ENCODE measurements around the gene RNF220. TPM values are rescaled to one million over a fixed set of nuclear protein-coding genes. Genes with fewer than 3 reads are reported as not detected.

The RNF220 gene
- total RNA-seq, 1 experiment from 2014 or later = 128 TPM

GRCh38 chr1:44375547-44375946 lies 29.5 kb upstream of the RNF220 start:
- Mint-ChIP-seq H3K36me3 (no peaks in the 10 kb centered on the region), H3K9me3 (no peaks in the 10 kb centered on the region), H3K4me1 (peaks cover 15% of the 10 kb centered on the region), H3K27ac (no peak overlapping the region), H3K4me3 (no peak overlapping the region), H3K27me3 (ENCODE audit: low read depth) (peaks cover 5% of the 10 kb centered on the region)
- CTCF ChIA-PET = interaction anchor here (4.8 to 7.7 kb wide), 2 partner anchors 168 to 218 kb away, joined by 44 to 131 read pairs; no protein-coding TSS in a partner anchor
- DNase-seq (ENCODE audit: low spot score) (no peak), ATAC-seq (no peak)
- POLR2A ChIA-PET = no interaction called here
- TF ChIP-seq ARID4B (CRISPR knock-in tag; IDR thresholded peaks at IDR 0.05; ENCODE audit: borderline replicate concordance) = no peak
- no peak for TF ChIP-seq GABPB1 (CRISPR knock-in tag; IDR thresholded peaks at IDR 0.05)
- TF ChIP-seq, protein P1, sequence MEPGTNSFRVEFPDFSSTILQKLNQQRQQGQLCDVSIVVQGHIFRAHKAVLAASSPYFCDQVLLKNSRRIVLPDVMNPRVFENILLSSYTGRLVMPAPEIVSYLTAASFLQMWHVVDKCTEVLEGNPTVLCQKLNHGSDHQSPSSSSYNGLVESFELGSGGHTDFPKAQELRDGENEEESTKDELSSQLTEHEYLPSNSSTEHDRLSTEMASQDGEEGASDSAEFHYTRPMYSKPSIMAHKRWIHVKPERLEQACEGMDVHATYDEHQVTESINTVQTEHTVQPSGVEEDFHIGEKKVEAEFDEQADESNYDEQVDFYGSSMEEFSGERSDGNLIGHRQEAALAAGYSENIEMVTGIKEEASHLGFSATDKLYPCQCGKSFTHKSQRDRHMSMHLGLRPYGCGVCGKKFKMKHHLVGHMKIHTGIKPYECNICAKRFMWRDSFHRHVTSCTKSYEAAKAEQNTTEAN (CRISPR knock-in tag; IDR thresholded peaks at IDR 0.05) = no peak
- no peak for TF ChIP-seq ZNF532 (CRISPR knock-in tag; IDR thresholded peaks at IDR 0.05; ENCODE audit: borderline replicate concordance)
- no peak for TF ChIP-seq KAT7 (CRISPR knock-in tag; IDR thresholded peaks at IDR 0.05; ENCODE audit: borderline replicate concordance)
- TF ChIP-seq MLX (CRISPR knock-in tag; IDR thresholded peaks at IDR 0.05) = no peak
- no peak for TF ChIP-seq E2F4 (CRISPR knock-in tag; IDR thresholded peaks at IDR 0.05; ENCODE audit: borderline replicate concordance, low read depth)
- no peak for TF ChIP-seq ZNF263 (CRISPR knock-in tag; IDR thresholded peaks at IDR 0.05; ENCODE audit: low read depth)
- TF ChIP-seq AR (CRISPR knock-in tag; IDR thresholded peaks at IDR 0.05) = no peak
- TF ChIP-seq ZNF138 (CRISPR knock-in tag; conservative IDR thresholded peaks at IDR 0.05) = no peak
- no peak for TF ChIP-seq FOXK1 (CRISPR knock-in tag; IDR thresholded peaks at IDR 0.05)
- no peak for TF ChIP-seq STAT6 (CRISPR knock-in tag; conservative IDR thresholded peaks at IDR 0.05; ENCODE audit: low read depth)
- no peak for TF ChIP-seq ESRRA (CRISPR knock-in tag; IDR thresholded peaks at IDR 0.05; ENCODE audit: borderline replicate concordance)
- no peak for TF ChIP-seq ZNF423 (CRISPR knock-in tag; IDR thresholded peaks at IDR 0.05)

Measured in WTC11 (cell line).